ENCODE data around the gene PRKCE. TPM values are rescaled to one million over a fixed set of nuclear protein-coding genes. Genes with fewer than 3 reads are reported as not detected.

PRKCE gene
- polyA plus RNA-seq, 1 of the 3 experiments (the other 2 are of a cell fraction) = 16.3 TPM

- TF ChIP-seq RFX5 (IDR thresholded peaks at IDR 0.05; ENCODE audit: low read length) = no peak
Observed at GRCh38 chr2:45804987-45805755, 153.7 kb downstream of the PRKCE start (continued).

- Histone ChIP-seq H3K9me2 (no peaks in the 10 kb centered on the region), H3K9me3 (no peaks in the 10 kb centered on the region), H2AFZ (ENCODE audit: low read depth) (no peak overlapping the region), H3K27me3 (ENCODE audit: insufficient read depth) (no peaks in the 10 kb centered on the region), H3K4me3 (ENCODE audit: low read depth in 2 of 2, low read length in 1 of 2) (no peak overlapping the region), H3K4me1 (ENCODE audit: control insufficient read depth in 1 of 2, insufficient read depth in 2 of 2, low read depth in 1 of 2, low read length in 1 of 2) (peaks cover 0 to 8% of the 10 kb centered on the region in 2 experiments; a peak in 1 of 4 replicates), H3F3A (replicated peaks; ENCODE audit: insufficient read depth) (peaks cover 7% of the 10 kb centered on the region), H3K79me2 (ENCODE audit: insufficient read depth) (no peaks in the 10 kb centered on the region), H3K4me2 (no peak overlapping the region), H3K36me3 (replicated peaks in 1 of 2; ENCODE audit: control insufficient read depth in 1 of 2, insufficient read depth in 2 of 2, low read length in 1 of 2) (no peaks in the 10 kb centered on the region), H3K9ac (no peak overlapping the region), H3K27ac (ENCODE audit: low read depth in 2 of 2, low read length in 1 of 2) (no peak overlapping the region), H4K20me1 (ENCODE audit: insufficient read depth) (0 out of 2 replicates have a peak, but pooled peaks cover 3% of the 10 kb centered on the region)
- ChIA-PET CTCF (interaction anchor here (1.0 to 1.3 kb wide), 2 partner anchors 9 to 28 kb away, joined by 3 to 4 read pairs; no protein-coding TSS in a partner anchor), POLR2A (no interaction called here)
- DNase-seq = no peak
- TF ChIP-seq TEAD4 (IDR thresholded peaks at IDR 0.05; ENCODE audit: borderline replicate concordance, insufficient read depth) (no peak), EP300 (IDR thresholded peaks at IDR 0.05; ENCODE audit: borderline replicate concordance in 1 of 2, low read depth in 1 of 2, low read length in 1 of 2) (no peak), JUND (IDR thresholded peaks at IDR 0.05) (no peak), NFIC (IDR thresholded peaks at IDR 0.05; ENCODE audit: borderline replicate concordance) (no peak), PBX3 (IDR thresholded peaks at IDR 0.05) (no peak), TAF1 (IDR thresholded peaks at IDR 0.05; ENCODE audit: borderline replicate concordance, low read depth, low read length) (no peak), USF1 (IDR thresholded peaks at IDR 0.05; ENCODE audit: borderline replicate concordance, low read depth) (no peak), FOSL2 (IDR thresholded peaks at IDR 0.05; ENCODE audit: borderline replicate concordance, low read depth) (no peak), FOXJ3 (CRISPR knock-in tag; IDR thresholded peaks at IDR 0.05) (no peak), RFX5 (IDR thresholded peaks at IDR 0.05; ENCODE audit: low read length) (no peak), RXRA (IDR thresholded peaks at IDR 0.05; ENCODE audit: borderline replicate concordance, low read depth) (no peak), GATA2 (CRISPR knock-in tag; IDR thresholded peaks at IDR 0.05) (no peak)
- WGBS (ENCODE audit: low lambda C conversion rate) = 82% methylated on average over 8 of the region's 8 CpGs
Observed at GRCh38 chr2:45806563-45807358, 155.3 kb downstream of the PRKCE start.

Data from SK-N-SH (cell line).